ENCODE results near the gene ASTN2.

The ASTN2 gene

GRCh38 chr9:116491219-116491618 is 923.6 kb downstream of the ASTN2 start:
- no peak overlapping the region for H3K4me3 ChIP-seq (replicated peaks; ENCODE audit: low read depth, low read length)
- no peak for DNase-seq (ENCODE audit: extremely low read depth, low read depth)
- TF ChIP-seq CTCF (IDR thresholded peaks at IDR 0.05; ENCODE audit: low read depth, low read length, missing control alignments), result no peak

- DNase-seq (ENCODE audit: extremely low read depth, low read depth), result no peak
- no peak for TF ChIP-seq CTCF (IDR thresholded peaks at IDR 0.05; ENCODE audit: low read depth, low read length, missing control alignments)
- no peak overlapping the region for H3K4me3 ChIP-seq (replicated peaks; ENCODE audit: low read depth, low read length)
Measured at GRCh38 chr9:116490321-116490720, 924.5 kb downstream of the ASTN2 start.

GRCh38 chr9:116488373-116488772 is 926.5 kb downstream of the ASTN2 start:
- H3K4me3 ChIP-seq (replicated peaks; ENCODE audit: low read depth, low read length), result no peak overlapping the region
- no peak for TF ChIP-seq CTCF (IDR thresholded peaks at IDR 0.05; ENCODE audit: low read depth, low read length, missing control alignments)
- no peak for DNase-seq (ENCODE audit: extremely low read depth, low read depth)

- TF ChIP-seq CTCF (IDR thresholded peaks at IDR 0.05; ENCODE audit: low read depth, low read length, missing control alignments), result no peak
- no peak for DNase-seq (ENCODE audit: extremely low read depth, low read depth)
- H3K4me3 ChIP-seq (replicated peaks; ENCODE audit: low read depth, low read length), result no peak overlapping the region
Measured at GRCh38 chr9:116484492-116485061, 930.3 kb downstream of the ASTN2 start.

- no peak overlapping the region for H3K4me3 ChIP-seq (replicated peaks; ENCODE audit: low read depth, low read length)
- TF ChIP-seq CTCF (IDR thresholded peaks at IDR 0.05; ENCODE audit: low read depth, low read length, missing control alignments), result no peak
- no peak for DNase-seq (ENCODE audit: extremely low read depth, low read depth)
Measured at GRCh38 chr9:116483622-116484491, 931.0 kb downstream of the ASTN2 start.

GRCh38 chr9:116482740-116483139 is 932.1 kb downstream of the ASTN2 start:
- no peak overlapping the region for H3K4me3 ChIP-seq (replicated peaks; ENCODE audit: low read depth, low read length)
- no peak for DNase-seq (ENCODE audit: extremely low read depth, low read depth)
- no peak for TF ChIP-seq CTCF (IDR thresholded peaks at IDR 0.05; ENCODE audit: low read depth, low read length, missing control alignments)

Measured in HFF-Myc (cell line).